Retina (tissue), 1 donor: ENCODE measurements around the gene LIN28B.

ENCODE experiments used
- DNase-seq: peaks from one replicate; pipeline ENCODE4 v3.0.0-alpha.2; 2016

The LIN28B gene

DNA sequence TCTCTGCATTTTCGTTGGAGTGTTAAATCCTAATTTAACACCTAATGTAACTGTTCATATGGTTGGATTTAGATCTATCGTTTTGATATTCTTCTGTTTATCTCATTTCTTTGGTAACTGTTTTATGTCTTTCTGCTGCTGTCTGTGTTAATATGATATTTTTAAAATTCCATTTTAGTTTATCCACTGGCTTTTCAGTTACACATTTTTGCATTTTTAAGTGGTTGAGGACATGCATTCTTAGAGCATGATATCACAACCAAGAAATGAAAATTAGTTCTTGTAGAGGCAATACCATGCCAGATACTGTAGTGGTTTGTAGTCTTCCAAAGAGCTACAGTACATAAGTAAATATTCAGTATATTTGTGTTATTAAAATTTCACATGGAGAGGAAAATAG is 58.6 kb downstream of the LIN28B start:
- no peak for DNase-seq

DNA sequence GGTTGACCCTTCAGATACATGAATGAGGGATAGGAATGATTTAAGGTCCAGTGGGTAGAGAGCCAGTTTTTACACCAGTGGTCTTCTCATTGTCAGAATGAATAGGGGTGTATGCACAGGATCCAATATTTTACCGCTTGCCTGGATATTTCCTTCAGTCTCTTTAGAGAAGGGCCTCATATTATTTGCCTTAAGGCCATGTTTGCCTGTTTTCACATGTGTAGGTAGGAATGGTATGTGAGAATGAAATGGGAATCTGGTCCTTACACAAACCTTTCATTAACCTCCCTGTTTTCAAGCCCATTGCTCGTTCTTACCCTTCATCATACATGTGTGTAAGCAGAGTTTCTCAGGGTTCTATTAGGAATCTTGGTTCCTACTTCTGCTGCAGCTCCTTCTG is 62.4 kb downstream of the LIN28B start:
- DNase-seq: no peak

DNA sequence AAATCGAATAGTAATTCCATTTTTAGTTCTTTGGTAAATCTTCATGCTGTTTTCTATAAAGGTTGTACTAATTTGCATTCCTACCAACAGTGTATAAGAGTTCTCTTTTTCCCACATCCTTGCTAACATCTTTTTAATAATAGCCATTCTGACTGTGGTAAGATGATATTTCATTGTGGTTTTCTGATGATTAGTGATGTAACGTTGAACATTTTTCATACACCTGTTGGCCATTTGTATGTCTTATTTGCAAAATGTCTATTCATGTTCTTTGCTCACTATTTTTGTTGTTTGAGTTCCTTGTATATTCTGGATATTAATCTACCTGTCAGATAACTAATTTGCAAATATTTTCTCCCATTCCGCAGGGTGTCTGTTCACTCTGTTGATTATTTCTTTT is 64.5 kb downstream of the LIN28B start:
- DNase-seq: no peak

DNA sequence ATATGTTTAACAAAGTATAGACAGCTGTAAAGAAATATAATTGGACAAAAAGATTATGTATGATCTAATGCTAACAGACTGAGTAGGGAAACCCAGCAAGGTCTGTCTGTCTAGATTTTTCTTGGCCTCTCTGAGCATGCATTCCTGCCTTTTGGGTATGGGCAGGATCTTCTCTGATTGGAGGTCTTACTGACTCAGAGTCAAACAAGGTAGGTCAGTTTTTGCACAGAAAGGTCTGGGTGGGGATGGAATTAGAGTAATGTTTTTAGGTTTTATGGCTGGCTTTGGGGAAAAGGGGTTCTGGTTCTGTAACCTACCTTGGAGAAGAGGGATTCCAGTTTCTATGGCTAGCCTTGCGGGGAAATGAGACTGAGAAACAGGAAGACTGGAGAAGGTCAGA is 65.5 kb downstream of the LIN28B start:
- DNase-seq: no peak

DNA sequence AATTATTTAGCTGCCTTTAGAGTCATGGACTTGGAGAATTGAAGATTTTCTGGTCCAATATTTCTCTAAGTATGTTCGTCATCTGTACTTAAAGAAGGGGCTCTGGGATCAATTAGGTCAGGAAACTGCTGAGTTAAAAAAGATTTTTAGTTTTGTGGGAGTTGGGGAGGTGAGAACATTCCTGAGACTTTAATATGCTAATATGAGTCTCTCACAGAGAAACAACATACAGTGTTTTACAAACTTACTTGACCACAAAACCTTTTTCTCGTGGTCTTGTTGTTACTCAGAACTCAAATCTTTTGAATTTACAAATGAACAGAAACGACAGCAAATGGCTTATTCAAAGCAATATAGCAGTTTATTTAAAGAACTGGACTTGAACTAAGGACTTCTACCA is 67.9 kb downstream of the LIN28B start:
- DNase-seq: no peak

DNA sequence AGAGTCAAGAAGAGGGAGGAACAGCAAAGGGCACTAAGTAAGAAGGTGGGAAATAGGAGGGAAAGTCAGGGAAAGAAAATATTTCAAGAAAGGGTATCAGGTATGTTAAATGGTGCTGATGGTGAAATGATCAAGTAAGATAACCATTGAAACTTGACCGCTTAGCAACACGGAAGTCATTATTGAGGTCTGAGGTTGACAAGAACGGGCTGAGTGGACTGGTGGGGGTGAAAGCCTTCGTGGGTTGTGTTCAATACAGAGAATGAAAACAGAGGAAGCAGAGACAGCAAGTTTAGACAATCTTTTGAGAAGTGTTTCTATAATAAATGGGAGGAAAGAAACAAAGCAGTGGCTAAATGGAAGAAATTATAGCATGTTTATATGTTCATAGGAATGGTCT is 72.0 kb downstream of the LIN28B start:
- no peak for DNase-seq

DNA sequence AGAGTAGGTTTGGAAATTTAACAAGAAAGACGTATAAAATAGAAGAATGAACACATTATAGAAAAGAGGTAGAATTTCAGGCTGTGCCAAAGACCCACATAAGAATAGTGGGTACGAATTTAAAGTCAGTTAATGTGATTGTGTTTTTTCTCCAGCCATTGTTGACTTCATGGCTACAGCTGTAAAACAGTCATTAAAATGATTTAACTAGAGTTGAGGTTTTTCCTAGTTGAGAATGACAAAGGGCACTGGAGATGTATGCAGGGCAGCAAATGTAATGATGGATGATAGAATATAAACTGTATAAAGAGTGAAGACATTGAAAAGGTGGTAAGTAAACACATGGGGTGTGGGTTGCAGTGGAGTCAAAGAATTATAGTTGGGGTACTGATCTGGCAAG is 72.7 kb downstream of the LIN28B start:
- no peak for DNase-seq

DNA sequence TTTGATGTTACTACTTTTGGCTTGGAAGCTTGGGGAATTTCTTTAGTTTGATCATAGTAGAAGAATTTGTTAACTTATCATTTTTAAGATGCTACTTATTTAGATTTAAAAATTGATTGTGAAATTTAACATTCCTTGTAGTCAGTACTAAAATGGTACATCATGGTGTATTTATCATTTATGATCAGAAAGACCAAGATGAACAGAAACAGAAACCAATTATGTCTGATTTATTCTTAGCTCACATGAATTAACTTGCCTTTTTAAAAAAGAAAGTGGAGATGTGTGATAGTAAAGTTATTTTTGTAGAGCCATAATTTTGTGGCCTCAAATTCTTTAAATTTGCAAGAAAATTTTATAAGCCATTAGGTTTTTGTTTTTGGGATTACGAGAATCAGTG is 77.6 kb downstream of the LIN28B start:
- DNase-seq: no peak

DNA sequence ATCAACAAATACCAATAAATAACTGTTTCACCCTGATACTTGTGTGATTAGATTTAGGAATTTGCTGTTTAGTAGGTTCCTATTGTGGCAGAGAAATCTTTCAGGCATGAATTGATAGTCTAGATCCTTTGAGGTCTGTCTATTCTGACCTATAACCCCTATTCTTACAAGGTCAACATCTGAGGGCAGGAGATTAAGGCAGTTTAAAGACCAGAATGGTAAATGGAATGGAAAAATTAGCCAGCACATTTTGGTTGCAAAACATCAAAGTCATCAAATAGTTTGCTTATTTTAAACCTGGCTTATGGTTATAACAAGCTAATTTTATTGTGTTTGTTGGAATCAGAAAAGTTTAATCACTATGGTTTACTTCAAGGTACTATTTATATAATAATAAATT is 78.4 kb downstream of the LIN28B start:
- DNase-seq: no peak

DNA sequence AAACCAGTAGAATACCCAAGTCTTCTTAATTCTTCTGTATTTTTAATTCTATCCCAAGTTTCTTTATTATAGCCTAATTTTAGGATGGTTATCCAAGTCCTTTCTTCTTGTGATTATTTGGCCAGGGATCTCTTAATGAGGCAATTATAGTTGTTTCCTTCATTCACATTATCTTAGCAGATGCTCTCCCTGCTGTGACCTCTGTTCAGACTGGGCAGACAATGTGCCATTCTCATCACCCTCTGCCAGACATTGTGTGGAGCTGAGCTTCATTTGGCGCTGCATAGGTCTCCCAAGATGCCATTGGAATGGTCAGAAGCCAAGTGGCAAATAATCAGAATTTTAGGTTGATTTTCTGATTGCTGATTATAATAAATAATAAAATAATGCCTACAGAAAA is 79.4 kb downstream of the LIN28B start:
- DNase-seq: peak; percentile 18

DNA sequence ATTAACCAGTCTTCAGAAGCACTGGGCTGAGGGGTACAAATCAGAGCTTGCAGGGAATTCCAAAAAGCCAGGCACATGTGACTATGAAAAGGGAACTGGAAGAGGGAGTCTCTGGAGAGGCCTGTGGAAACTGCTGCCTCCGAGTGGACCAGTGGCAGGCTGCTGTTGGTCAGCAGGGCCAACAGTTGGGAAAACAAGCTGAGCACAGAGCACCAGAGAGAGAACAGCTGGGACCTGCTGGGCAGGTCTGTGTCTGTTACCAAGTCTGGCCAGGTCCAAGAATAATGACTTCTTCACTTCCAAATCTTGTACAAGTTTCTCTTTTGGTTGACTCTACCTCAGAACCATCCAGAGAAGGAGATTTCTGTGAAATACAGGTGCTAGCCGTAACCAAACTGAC is 81.4 kb downstream of the LIN28B start:
- peak; percentile 23 for DNase-seq

DNA sequence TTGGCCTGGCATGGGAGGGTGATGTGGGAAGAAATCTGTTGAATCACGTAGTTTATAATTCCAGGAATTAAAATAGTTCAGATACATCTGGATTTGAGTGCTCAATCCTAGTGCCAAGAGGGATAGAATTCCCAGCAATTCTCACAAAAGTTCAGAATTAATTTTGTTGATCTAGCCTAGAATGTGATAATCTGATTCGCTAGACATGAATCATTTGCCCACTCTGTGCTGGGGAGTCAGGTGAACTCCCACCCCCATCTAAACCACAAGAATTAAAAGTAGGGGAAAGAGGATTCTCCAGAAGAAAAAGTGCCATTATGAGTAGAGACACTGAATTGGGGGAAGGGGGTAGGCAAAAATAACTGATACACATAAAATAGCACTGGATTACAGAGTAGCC is 85.0 kb downstream of the LIN28B start:
- no peak for DNase-seq

DNA sequence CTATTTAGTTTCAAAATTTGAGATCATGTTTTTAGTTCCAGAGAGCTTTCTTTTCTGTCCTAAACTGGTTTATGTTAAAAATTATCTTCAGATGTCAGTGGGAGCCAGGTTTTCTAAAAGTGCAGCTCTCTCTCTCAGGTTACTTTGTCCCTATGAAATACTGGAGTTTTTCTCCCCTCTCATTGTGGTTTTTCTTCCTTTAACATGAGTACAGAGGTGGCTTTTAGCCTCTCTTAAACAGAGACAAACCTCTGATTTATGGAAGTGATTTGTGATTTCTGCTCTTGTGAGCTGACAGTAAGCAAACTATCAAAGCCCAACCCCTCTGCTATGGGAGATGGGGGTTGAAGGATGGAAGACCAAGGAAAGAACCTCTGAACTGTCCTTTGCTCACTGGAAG is 85.7 kb downstream of the LIN28B start:
- DNase-seq: no peak

DNA sequence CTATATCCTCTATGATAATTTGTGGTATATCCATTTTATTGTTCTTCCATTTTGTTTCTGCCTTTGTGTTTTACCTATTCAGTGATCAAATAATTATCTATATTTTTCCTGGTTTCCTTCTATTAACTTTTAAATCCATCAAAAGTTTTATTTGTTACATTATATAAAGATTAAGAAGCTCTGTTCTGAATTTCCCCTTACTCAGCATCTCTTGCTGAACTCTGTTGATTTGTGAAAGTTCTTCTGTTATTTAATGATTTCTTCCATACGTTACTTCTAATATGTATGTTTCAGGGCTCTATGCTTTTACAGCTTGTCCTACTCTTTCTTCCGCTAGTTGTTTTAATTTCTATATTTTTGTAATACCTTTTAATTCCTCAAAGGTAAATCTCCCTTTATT is 87.1 kb downstream of the LIN28B start:
- no peak for DNase-seq

DNA sequence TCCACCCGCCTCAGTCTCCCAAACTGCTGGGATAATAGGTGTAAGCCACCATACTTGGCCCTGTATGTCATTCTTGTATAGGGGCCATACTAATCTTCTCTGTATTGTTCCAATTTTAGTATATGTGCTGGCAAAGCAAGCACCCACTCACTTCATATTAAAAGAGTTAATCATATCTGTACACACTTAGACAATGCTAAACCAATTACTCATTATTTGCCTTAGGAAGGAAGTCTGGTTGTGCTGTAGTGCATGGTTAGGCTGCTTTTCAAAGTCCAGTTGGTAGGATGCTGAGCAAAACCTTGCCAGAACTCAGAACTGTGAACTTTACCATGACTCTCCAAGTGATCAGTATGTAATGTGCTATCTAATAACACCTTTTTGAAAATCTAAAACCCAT is 88.6 kb downstream of the LIN28B start:
- DNase-seq: no peak

DNA sequence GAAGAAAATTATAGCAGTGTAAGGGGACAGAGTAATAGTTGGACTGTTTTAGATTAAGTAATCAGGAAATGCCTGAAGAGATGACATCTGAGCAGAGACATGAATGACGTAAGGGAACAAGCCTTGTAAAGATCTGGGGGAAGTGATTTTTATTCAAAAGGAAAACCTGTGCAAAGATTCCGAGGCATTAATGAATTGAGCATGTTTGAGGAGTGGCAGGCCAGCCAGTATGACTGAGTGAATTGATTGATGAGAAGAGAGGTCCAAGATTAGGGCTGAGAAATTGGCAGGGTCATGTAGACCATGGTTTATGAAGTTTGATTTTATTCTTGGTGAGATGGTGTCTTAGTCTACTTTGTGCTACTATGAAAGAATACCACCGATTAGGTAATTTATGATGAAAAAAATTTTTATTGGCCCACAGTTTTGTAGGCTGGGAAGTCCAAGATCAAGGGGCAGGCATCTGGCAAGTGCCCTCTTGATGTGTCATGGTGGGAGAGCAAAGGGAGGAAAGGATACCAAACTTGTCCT is 95.1 kb downstream of the LIN28B start:
- DNase-seq: no peak

DNA sequence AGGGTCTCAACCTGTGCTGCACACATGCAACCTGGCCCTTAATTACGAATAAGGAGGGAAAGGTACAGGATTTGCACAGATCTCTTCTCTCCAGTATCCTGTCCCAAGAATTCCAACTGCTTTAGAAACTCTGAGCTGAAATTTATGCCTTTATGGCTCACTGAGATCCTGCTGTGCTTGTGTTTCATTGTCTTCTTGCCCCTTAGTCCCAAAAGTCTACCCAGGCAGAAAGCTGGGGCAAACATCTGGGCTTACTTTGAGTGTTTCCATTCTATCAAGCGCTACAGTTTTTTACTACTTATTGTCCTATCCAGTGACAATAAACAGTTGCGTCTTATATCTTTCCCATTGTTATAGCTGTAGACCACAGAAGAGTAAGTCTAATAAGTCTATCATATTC is 99.7 kb downstream of the LIN28B start:
- DNase-seq: no peak

DNA sequence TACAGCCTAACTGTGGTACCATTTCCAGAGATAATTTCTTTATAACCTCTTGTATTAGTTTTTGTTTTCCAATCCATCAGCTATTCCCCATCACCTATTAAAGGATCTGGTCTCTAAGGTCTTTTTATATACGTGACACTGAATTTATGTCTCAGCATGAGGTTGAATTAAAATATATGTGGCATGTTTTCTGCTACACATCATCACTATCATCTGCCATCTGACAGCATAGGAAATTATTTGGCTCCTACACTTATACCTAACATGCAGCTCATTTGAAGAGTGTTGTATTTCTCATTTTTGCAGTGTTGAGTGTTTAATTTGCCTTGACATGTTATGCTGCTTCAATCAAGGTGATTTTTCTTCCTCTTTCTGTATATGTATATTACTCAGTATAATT is 100.3 kb downstream of the LIN28B start:
- DNase-seq: no peak

DNA sequence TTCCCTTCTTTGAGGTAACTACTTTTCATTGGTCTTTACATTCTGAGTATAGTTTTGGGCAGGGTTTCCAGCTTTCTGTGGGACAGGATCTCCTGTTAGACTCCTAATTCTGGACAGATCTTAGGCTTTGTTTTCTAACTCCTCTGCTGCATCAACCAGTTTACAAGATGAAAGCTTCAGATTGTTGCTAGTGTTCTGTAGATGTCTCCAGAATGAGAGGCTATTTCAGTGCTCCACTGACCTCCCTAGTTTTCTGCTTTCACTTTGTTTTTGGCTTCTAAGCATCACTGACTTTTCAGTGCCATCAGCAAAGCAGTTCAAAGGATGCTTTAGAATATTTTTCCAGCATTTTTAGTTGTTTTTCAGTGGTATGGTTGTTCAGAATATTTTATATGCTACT is 101.4 kb downstream of the LIN28B start:
- no peak for DNase-seq

DNA sequence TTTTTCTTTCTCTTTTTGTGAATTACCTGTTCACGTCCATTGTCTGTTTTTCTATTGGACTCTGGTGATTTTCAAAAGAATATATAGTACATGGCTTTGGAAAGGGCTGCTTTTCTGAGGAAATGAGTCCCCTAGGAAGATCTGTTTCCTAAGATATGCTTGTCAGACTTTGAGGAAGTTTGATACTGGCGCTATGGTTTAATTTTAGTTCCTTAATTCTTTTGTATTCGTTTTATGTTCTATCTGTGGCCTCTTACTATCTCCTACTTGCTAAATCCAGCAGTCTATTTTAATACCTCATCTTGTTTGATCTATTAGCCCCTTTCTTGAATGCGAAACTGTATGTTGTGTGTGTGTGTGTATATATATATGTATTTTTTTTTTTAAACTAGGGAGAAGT is 101.9 kb downstream of the LIN28B start:
- DNase-seq: no peak

DNA sequence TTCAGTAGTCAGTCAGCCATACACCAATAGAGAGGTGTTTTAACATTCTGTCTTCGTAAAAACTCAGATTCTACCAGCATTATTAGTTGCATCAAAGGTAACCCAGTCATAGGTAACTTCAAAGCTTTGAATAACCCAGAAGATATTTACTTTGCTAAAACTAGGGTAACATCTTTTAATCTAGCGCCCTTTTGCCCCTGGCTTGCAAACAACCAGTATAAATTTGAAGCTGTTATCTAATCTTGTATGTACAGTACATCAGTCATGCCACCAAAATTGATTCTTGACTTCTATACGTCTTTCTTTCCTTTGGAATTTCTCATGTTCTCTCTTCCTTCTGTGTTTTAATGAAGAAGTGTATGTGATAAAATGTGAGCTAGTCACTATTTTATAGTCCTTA is 109.3 kb downstream of the LIN28B start:
- no peak for DNase-seq

DNA sequence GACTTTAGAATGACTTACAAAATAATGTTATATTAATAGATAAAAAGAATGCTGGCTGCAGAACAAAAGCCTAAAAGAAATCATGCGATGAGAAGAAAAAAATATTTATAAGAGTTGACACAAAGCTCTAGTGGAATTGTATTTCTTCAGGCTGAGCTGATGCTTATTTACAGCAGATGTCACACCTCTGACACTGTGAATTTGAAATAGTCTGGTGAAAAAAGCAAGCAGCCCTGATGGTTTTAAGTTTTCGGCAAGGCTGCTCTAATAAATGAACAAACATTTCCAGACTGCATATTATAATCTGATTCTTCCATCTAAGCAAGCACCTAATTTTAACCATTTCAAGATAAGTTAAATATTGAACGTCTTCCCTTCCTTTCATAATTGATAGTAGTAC is 109.9 kb downstream of the LIN28B start:
- no peak for DNase-seq

DNA sequence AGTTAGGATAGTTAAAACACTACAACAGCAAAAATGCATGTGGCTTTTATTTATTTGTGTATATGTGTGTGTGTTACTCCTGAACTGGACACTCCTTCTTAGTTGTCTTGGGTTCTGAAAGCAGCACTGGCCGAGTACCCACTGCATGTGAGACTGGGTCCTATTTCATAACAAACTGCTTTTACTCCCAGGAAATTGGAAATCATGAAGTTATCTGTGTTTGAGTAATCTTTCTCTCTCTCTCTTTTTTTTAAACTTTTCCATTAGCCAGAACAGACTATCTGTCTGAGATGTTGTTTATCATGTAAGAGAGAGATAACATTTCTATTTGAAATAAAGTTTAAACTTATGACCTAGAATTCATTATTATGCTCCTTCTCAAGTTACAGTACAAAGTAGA is 110.4 kb downstream of the LIN28B start:
- no peak for DNase-seq

DNA sequence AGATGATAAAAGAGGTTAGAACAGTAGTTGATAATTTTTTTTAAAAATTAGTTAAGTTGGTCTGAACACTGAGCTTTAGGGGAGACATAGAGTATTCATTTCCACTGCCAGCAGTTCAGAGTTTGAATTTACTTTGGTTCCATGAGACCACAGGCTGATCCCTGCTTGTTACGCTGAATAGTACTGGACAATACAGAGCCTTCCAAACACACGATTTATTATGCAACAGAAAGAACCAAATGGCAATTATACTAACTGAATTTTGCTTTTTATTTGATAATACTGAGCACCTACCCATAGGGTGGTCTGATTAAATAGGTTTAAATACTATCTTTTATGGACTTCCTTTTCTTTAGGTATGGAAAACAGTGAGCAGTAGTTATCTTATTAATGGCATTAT is 111.5 kb downstream of the LIN28B start:
- DNase-seq: no peak

DNA sequence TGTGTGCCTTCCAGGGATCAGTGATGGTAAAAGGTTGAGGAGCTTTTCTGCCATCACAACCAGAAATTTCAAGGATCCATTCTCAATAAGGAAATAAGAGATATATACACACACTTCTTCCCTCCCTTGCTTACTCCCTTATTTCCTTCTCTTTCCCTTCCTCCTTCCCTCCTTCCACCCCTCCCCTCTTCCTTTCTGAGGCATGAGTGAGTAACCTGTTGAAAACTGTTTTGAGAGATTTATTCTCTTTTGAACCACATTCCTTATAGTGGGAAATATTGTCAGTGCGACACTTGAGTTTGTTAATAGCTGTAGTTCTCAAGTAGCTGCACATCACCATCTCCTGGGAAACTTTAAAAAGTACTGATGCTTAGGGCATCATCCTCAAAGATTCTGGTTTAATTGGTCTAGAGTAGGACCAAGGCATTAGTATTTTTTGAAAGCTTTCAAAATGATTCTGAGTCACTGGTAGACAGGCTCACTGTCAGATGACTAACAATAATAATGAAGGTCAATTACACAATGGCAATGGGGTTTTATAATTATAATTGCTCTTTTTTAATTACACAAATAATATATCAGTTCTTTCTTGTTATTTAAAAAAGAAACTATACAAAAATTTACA is 113.0 kb downstream of the LIN28B start:
- no peak for DNase-seq

DNA sequence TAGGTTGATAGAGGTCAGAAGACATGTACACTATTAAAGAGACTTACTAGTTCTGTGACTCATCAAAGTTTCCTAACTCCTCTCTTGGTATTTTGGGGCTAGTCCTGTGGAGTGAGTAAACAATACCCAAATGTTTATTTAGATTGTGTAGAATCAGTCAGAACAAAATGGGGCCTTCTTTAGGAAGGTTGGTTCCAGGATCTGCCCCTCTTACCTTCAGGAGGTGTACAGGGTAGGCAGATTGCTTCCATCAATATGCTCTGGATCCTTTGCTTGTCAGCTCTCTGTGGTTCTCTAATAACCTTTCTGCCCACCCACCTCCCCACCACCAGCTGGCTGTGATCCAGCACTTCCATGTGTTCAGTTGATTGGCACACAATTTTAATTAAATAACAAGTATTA is 115.9 kb downstream of the LIN28B start:
- no peak for DNase-seq
